HL-60 (cell line): ENCODE measurements around the gene PRSS3.
A peak's percentile ranks its signal among the peaks of the same experiment; 100 is the strongest.

Source experiments
- DNase-seq, 2 experiments: peaks; one replicate each; pipeline ENCODE4 v3.0.0-alpha.2; 2010 to 2020; ENCODE audit warnings: low read depth in 1 of 2, low spot score in 1 of 2
- H3K27ac ChIP-seq: fragments of 250-450 bp; sonication (Bioruptor Pico); replicated peaks from 2 replicates; pipeline ENCODE4 v1.5.1; 2020; ENCODE audit warnings: mild to moderate bottlenecking, moderate library complexity
- H3K27me3 ChIP-seq: fragments of 250-450 bp; sonication (Bioruptor Pico); 2 replicates; pipeline ENCODE4 v1.5.1; 2021; ENCODE audit warnings: mild to moderate bottlenecking, moderate library complexity; ENCODE audit not compliant: insufficient read depth, poor library complexity, severe bottlenecking
- H3K4me3 ChIP-seq: replicated peaks from 2 replicates; pipeline ENCODE4 v1.5.1; 2011; ENCODE audit warnings: mild to moderate bottlenecking, control low read depth, low read length; ENCODE audit not compliant: insufficient read depth
- GABPA ChIP-seq: IDR thresholded peaks from 2 replicates; pipeline ENCODE4 v1.6.1; 2012; ENCODE audit warnings: low read depth
- POLR2AphosphoS5 ChIP-seq: IDR thresholded peaks from 2 replicates; pipeline ENCODE4 v1.6.1; 2012; ENCODE audit warnings: low read depth
- SPI1 ChIP-seq: IDR thresholded peaks from 2 replicates; pipeline ENCODE4 v1.6.1; 2012; ENCODE audit warnings: low read depth, mild to moderate bottlenecking, borderline replicate concordance
- TF ChIP-seq, protein P1 (sequence below): IDR thresholded peaks from one replicate; pipeline ENCODE4 v1.5.1; 2011; ENCODE audit warnings: low read length, control low read depth, inconsistent platforms; ENCODE audit not compliant: insufficient read depth
- TF ChIP-seq, protein P2 (sequence below): IDR thresholded peaks from 2 replicates; pipeline ENCODE4 v1.6.1; 2012; ENCODE audit warnings: low read depth; ENCODE audit not compliant: insufficient replicate concordance

Gene PRSS3

DNA sequence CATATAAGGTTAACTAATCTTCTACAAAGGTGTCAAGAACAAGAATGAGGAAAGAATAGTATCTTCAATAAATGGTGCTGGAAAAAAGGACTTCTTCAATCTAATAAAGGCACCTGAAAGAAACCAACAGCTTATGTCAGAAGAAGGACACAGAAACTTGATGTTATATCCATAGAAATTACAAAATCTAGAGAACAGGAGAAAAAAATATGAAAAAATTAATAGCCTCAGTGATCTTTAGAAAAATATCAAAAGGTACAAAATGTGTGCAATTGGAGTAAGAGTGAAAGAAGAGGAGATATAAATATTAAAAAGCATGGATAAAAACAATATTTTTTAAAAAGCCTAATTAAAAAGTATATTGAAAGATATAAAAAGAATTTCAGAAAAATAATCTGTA lies 18.8 kb upstream of the PRSS3 start:
- no peak overlapping the region for H3K4me3 ChIP-seq
- DNase-seq: no peak
- H3K27ac ChIP-seq: no peak overlapping the region
- H3K27me3 ChIP-seq: no peaks in the 10 kb centered on the region
- TF ChIP-seq GABPA (no peak), SPI1 (no peak)

DNA sequence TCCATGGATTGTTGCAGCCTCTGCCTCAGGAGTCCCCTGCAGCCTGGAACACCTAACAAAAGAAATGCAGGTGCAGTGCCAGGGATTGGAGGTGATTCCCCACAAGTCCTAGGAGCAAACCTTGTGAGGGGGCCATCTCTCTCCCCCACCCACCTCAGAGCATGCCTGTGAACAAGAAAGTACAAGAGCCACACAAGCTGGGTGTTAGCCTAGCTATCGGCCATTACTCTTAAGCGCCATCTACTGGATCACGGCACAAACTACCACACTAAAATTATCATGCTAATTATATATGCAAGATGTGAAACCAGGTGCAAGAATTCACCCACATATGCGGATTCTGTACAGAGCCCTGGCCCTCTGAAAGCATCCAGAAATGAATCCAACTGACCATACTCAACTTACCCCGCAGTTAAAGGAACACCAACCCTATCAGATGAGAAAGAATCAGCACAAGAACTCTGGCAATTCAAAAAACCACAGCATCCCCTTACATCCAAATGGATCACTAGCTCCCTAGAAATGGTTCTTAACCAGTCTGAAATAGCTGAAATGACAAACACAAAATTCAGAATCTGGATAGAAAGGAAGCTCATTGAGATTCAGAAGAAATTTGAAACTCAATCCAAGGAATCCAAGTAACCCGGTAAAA lies 16.5 kb upstream of the PRSS3 start:
- Histone ChIP-seq H3K27ac (no peak overlapping the region), H3K4me3 (no peak overlapping the region), H3K27me3 (no peaks in the 10 kb centered on the region)
- TF ChIP-seq POLR2AphosphoS5: no peak
- TF ChIP-seq, protein P1, sequence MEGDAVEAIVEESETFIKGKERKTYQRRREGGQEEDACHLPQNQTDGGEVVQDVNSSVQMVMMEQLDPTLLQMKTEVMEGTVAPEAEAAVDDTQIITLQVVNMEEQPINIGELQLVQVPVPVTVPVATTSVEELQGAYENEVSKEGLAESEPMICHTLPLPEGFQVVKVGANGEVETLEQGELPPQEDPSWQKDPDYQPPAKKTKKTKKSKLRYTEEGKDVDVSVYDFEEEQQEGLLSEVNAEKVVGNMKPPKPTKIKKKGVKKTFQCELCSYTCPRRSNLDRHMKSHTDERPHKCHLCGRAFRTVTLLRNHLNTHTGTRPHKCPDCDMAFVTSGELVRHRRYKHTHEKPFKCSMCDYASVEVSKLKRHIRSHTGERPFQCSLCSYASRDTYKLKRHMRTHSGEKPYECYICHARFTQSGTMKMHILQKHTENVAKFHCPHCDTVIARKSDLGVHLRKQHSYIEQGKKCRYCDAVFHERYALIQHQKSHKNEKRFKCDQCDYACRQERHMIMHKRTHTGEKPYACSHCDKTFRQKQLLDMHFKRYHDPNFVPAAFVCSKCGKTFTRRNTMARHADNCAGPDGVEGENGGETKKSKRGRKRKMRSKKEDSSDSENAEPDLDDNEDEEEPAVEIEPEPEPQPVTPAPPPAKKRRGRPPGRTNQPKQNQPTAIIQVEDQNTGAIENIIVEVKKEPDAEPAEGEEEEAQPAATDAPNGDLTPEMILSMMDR: peak; percentile 91
- DNase-seq: peak; percentile 4 to 52

DNA sequence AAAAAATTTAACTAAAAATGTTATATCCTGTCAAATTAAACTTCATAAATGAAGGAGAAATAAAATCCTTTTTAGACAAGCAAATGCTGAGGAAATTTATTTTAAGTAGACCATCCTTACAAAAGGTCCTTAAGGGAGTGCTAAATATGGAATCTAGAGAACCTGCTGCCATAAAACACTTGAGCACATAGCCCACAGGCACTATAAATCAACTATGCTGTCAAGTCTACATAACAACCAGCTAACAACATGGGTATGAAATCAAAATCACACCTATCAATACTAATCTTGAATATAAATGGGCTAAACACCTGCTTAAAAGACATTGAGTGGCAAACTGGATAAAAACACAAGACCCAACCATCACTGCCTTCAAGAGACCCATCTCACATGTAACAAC lies 15.1 kb upstream of the PRSS3 start:
- no peak for TF ChIP-seq SPI1
- TF ChIP-seq GABPA: no peak
- TF ChIP-seq, protein P2, sequence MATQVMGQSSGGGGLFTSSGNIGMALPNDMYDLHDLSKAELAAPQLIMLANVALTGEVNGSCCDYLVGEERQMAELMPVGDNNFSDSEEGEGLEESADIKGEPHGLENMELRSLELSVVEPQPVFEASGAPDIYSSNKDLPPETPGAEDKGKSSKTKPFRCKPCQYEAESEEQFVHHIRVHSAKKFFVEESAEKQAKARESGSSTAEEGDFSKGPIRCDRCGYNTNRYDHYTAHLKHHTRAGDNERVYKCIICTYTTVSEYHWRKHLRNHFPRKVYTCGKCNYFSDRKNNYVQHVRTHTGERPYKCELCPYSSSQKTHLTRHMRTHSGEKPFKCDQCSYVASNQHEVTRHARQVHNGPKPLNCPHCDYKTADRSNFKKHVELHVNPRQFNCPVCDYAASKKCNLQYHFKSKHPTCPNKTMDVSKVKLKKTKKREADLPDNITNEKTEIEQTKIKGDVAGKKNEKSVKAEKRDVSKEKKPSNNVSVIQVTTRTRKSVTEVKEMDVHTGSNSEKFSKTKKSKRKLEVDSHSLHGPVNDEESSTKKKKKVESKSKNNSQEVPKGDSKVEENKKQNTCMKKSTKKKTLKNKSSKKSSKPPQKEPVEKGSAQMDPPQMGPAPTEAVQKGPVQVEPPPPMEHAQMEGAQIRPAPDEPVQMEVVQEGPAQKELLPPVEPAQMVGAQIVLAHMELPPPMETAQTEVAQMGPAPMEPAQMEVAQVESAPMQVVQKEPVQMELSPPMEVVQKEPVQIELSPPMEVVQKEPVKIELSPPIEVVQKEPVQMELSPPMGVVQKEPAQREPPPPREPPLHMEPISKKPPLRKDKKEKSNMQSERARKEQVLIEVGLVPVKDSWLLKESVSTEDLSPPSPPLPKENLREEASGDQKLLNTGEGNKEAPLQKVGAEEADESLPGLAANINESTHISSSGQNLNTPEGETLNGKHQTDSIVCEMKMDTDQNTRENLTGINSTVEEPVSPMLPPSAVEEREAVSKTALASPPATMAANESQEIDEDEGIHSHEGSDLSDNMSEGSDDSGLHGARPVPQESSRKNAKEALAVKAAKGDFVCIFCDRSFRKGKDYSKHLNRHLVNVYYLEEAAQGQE: no peak
- TF ChIP-seq, protein P1: no peak
- no peak for TF ChIP-seq POLR2AphosphoS5
- Histone ChIP-seq H3K27ac (no peak overlapping the region), H3K4me3 (no peak overlapping the region), H3K27me3 (no peaks in the 10 kb centered on the region)
- no peak for DNase-seq

DNA sequence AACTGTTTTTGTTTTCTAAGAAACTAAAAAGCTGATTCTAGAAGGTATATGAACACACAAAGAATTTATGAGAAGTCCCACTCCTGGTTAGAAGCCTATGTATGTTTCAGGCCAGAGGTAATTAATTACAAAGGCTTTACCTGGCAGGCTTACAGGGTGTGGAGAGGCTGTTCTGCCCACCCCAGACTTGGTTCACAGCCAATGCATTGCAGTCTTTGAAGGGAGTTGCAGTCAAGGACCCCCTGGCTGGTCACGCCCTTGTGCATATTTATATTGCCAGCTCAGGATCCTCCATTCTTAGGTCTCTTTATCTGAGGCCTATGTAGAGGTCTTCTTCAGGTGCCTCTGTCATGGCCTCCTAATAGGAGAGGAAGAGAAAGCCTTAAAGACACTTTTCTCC lies 13.6 kb upstream of the PRSS3 start:
- TF ChIP-seq POLR2AphosphoS5: no peak
- no peak for TF ChIP-seq GABPA
- TF ChIP-seq, protein P2: no peak
- TF ChIP-seq SPI1: no peak
- TF ChIP-seq, protein P1: no peak
- Histone ChIP-seq H3K27ac (no peak overlapping the region), H3K4me3 (no peak overlapping the region), H3K27me3 (no peaks in the 10 kb centered on the region)
- DNase-seq: no peak
